Retinal pigment epithelial cell (primary cell): ENCODE measurements around the gene FUT9.

Experiments
- DNase-seq: peaks from one replicate; pipeline ENCODE4 v3.0.0-alpha.2; 2010; ENCODE audit warnings: low read depth
- H3K4me3 ChIP-seq: 2 replicates; pipeline ENCODE4 v1.5.1; 2011; ENCODE audit warnings: mild to moderate bottlenecking, low read length, control low read depth, moderate library complexity
- CTCF ChIP-seq: conservative IDR thresholded peaks from 2 replicates; pipeline ENCODE4 v1.5.1; 2011; ENCODE audit warnings: low read depth, low read length, control low read depth, inconsistent platforms

The FUT9 gene

GRCh38 chr6:96156425-96156824 lies 140.7 kb downstream of the FUT9 start:
- TF ChIP-seq CTCF = no peak
- DNase-seq = no peak

GRCh38 chr6:96157018-96157565 lies 141.3 kb downstream of the FUT9 start:
- no peak overlapping the region for H3K4me3 ChIP-seq
- no peak for TF ChIP-seq CTCF
- no peak for DNase-seq

More at GRCh38 chr6:96156425-96156824, 140.7 kb downstream of the FUT9 start:
- H3K4me3 ChIP-seq = no peak overlapping the region

GRCh38 chr6:96162711-96163120 lies 146.9 kb downstream of the FUT9 start:
- DNase-seq = no peak
- no peak for TF ChIP-seq CTCF
- no peak overlapping the region for H3K4me3 ChIP-seq

GRCh38 chr6:96164802-96165201 lies 149.0 kb downstream of the FUT9 start:
- no peak overlapping the region for H3K4me3 ChIP-seq
- no peak for DNase-seq
- no peak for TF ChIP-seq CTCF

GRCh38 chr6:96171112-96171511 lies 155.3 kb downstream of the FUT9 start:
- no peak for TF ChIP-seq CTCF
- DNase-seq = no peak
- no peak overlapping the region for H3K4me3 ChIP-seq

GRCh38 chr6:96184798-96185197 lies 169.0 kb downstream of the FUT9 start:
- H3K4me3 ChIP-seq = no peak overlapping the region
- TF ChIP-seq CTCF = no peak
- DNase-seq = no peak

GRCh38 chr6:96186094-96186493 lies 170.3 kb downstream of the FUT9 start:
- H3K4me3 ChIP-seq = no peak overlapping the region
- TF ChIP-seq CTCF = no peak
- DNase-seq = peak; percentile 46
